GM23338 (cell line): ENCODE results near the gene LRRC30. TPM values are rescaled to one million over a fixed set of nuclear protein-coding genes. Genes with fewer than 3 reads are reported as not detected.

Experiments
- ATAC-seq: fragments of 200-7000 bp; cut with Tn5 transposase; 3 replicates; pipeline ENCODE4 v1.9.1; 2020
- DNase-seq: peaks from one replicate; pipeline ENCODE4 v3.0.0-alpha.2; 2015; ENCODE audit warnings: low spot score
- H2AFZ ChIP-seq: fragments of 200-600 bp; sonication (generic); 2 replicates; pipeline ENCODE4 v1.8.0; 2016; ENCODE audit warnings: antibody characterized with exemption, mild to moderate bottlenecking, moderate library complexity
- H3F3A ChIP-seq: fragments of 200-600 bp; sonication (generic); replicated peaks from 2 replicates; pipeline ENCODE4 v1.8.0; 2017; ENCODE audit warnings: antibody characterized with exemption, mixed run types, low read depth
- H3K27ac ChIP-seq: fragments of 200-600 bp; sonication (generic); 2 replicates; pipeline ENCODE4 v1.6.1; 2016; ENCODE audit warnings: low read depth
- H3K27me3 ChIP-seq: fragments of 200-600 bp; sonication (generic); 2 replicates; pipeline ENCODE4 v1.8.0; 2016; ENCODE audit warnings: mild to moderate bottlenecking, mixed run types, moderate library complexity; ENCODE audit not compliant: insufficient read depth
- H3K36me3 ChIP-seq: fragments of 200-600 bp; sonication (generic); 2 replicates; pipeline ENCODE4 v1.8.0; 2016; ENCODE audit warnings: mild to moderate bottlenecking; ENCODE audit not compliant: insufficient read depth
- H3K4me1 ChIP-seq: fragments of 200-600 bp; sonication (generic); 2 replicates; pipeline ENCODE4 v1.8.0; 2016; ENCODE audit warnings: mild to moderate bottlenecking, moderate library complexity; ENCODE audit not compliant: insufficient read depth
- H3K4me2 ChIP-seq: fragments of 200-600 bp; sonication (generic); 2 replicates; pipeline ENCODE4 v1.7.1; 2017; ENCODE audit warnings: mixed run types
- H3K4me3 ChIP-seq: fragments of 200-600 bp; sonication (generic); 2 replicates; pipeline ENCODE4 v1.6.1; 2016; ENCODE audit warnings: mixed run types
- H3K79me2 ChIP-seq: fragments of 200-600 bp; sonication (generic); replicated peaks from 2 replicates; pipeline ENCODE4 v1.8.0; 2017; ENCODE audit warnings: mild to moderate bottlenecking; ENCODE audit not compliant: insufficient read depth
- H3K9me2 ChIP-seq: fragments of 200-600 bp; sonication (generic); 2 replicates; pipeline ENCODE4 v1.8.0; 2017; ENCODE audit not compliant: insufficient read depth
- H4K20me1 ChIP-seq: fragments of 200-600 bp; sonication (generic); replicated peaks from 2 replicates; pipeline ENCODE4 v1.8.0; 2017; ENCODE audit warnings: mild to moderate bottlenecking; ENCODE audit not compliant: insufficient read depth
- H3K27ac Mint-ChIP-seq: 2 replicates; pipeline ENCODE4 v1.8.0; 2020; ENCODE audit warnings: inconsistent platforms, mild to moderate bottlenecking, moderate library complexity, mixed read lengths
- H3K27me3 Mint-ChIP-seq: 3 replicates; pipeline ENCODE4 v1.8.0; 2022; ENCODE audit warnings: low read depth, mild to moderate bottlenecking, moderate library complexity, mixed read lengths, inconsistent platforms; ENCODE audit not compliant: insufficient read depth, poor library complexity
- H3K36me3 Mint-ChIP-seq: 3 replicates; pipeline ENCODE4 v1.8.0; 2021; ENCODE audit warnings: low read depth, mild to moderate bottlenecking, inconsistent platforms, moderate library complexity, mixed read lengths
- H3K4me1 Mint-ChIP-seq: 3 replicates; pipeline ENCODE4 v1.8.0; 2020; ENCODE audit warnings: mild to moderate bottlenecking, inconsistent platforms, mixed read lengths
- H3K4me3 Mint-ChIP-seq: 3 replicates; pipeline ENCODE4 v1.8.0; 2021; ENCODE audit warnings: moderate library complexity, mild to moderate bottlenecking, inconsistent platforms, mixed read lengths
- H3K9me3 Mint-ChIP-seq: 3 replicates; pipeline ENCODE4 v1.8.0; 2020; ENCODE audit warnings: moderate library complexity, mild to moderate bottlenecking, inconsistent platforms, mixed read lengths
- CREB1 ChIP-seq: fragments of 250-450 bp; sonication (Bioruptor Pico); IDR thresholded peaks from 2 replicates; pipeline ENCODE4 v1.5.0; 2020; ENCODE audit warnings: low read depth, mild to moderate bottlenecking, moderate library complexity
- EZH2 ChIP-seq: fragments of 200-600 bp; sonication (generic); IDR thresholded peaks from one replicate; pipeline ENCODE4 v1.8.0; 2017; ENCODE audit warnings: antibody characterized with exemption, mild to moderate bottlenecking, low read depth; ENCODE audit not compliant: unreplicated experiment
- EZH2phosphoT487 ChIP-seq: fragments of 200-600 bp; sonication (generic); IDR thresholded peaks from one replicate; pipeline ENCODE4 v1.8.1; 2018; ENCODE audit warnings: antibody characterized with exemption; ENCODE audit not compliant: unreplicated experiment
- JUNB ChIP-seq: IDR thresholded peaks from one replicate; pipeline ENCODE4 v1.6.1; 2016; ENCODE audit warnings: antibody characterized with exemption; ENCODE audit not compliant: unreplicated experiment
- NANOG ChIP-seq: IDR thresholded peaks from 2 replicates; pipeline ENCODE4 v1.6.1; 2016; ENCODE audit warnings: antibody characterized with exemption, borderline replicate concordance
- POLR2AphosphoS5 ChIP-seq: IDR thresholded peaks from 2 replicates; pipeline ENCODE4 v1.6.1; 2016; ENCODE audit warnings: antibody characterized with exemption, low read depth
- REST ChIP-seq: IDR thresholded peaks from one replicate; pipeline ENCODE4 v1.6.1; 2018; ENCODE audit warnings: antibody characterized with exemption; ENCODE audit not compliant: unreplicated experiment
- STAT1 ChIP-seq: IDR thresholded peaks from one replicate; pipeline ENCODE4 v1.6.1; 2016; ENCODE audit warnings: antibody characterized with exemption; ENCODE audit not compliant: unreplicated experiment
- ZNF114 ChIP-seq: fragments of 250-450 bp; sonication (Bioruptor Pico); IDR thresholded peaks from 2 replicates; pipeline ENCODE4 v1.5.0; 2020; ENCODE audit warnings: mild to moderate bottlenecking, moderate library complexity
- ZNF331 ChIP-seq: fragments of 250-450 bp; sonication (Bioruptor Pico); IDR thresholded peaks from 2 replicates; pipeline ENCODE4 v1.5.0; 2020; ENCODE audit warnings: low read depth, mild to moderate bottlenecking, moderate library complexity
- ZNF462 ChIP-seq: fragments of 250-450 bp; sonication (Bioruptor Pico); IDR thresholded peaks from 2 replicates; pipeline ENCODE4 v1.5.0; 2020; ENCODE audit warnings: mild to moderate bottlenecking, moderate library complexity
- polyA plus RNA-seq: library from polyadenylated mRNA; unstranded; fragments of >200 nt; fragmentation: Nextera tagmentation; extraction: Ambion mirVana; gene quantifications from 2 replicates; pipeline ENCODE4 v1.2.1, GENCODE V29; 2016
- total RNA-seq: library from RNA; depleted of rRNA; stranded (reverse); fragments of >200 nt; shearing (Covaris generic); gene quantifications from 2 replicates; pipeline ENCODE4 v1.2.3, GENCODE V29; 2014

LRRC30 gene
- total and polyA plus RNA-seq, 2 experiments from 2014 or later, result not detected

GRCh38 chr18:7185701-7186100 is 45.2 kb upstream of the LRRC30 start:
- Histone ChIP-seq H3K4me1 (no peaks in the 10 kb centered on the region), H2AFZ (no peak overlapping the region), H3K27ac (no peak overlapping the region), H4K20me1 (no peaks in the 10 kb centered on the region), H3K27me3 (no peaks in the 10 kb centered on the region), H3K4me2 (no peak overlapping the region), H3F3A (no peaks in the 10 kb centered on the region), H3K4me3 (no peak overlapping the region), H3K9me2 (no peaks in the 10 kb centered on the region; the same call in 1 of the 2 replicates), H3K36me3 (no peaks in the 10 kb centered on the region), H3K79me2 (no peaks in the 10 kb centered on the region)
- H3K9me3 Mint-ChIP-seq, result peaks cover 7% of the 10 kb centered on the region; the same call in 2 of the 3 replicates
- H3K4me3 Mint-ChIP-seq, result no peak overlapping the region
- no peaks in the 10 kb centered on the region for H3K4me1 Mint-ChIP-seq
- no peak overlapping the region for H3K27ac Mint-ChIP-seq
- H3K27me3 Mint-ChIP-seq, result peaks cover 5% of the 10 kb centered on the region
- DNase-seq (no peak), ATAC-seq (no peak)
- TF ChIP-seq JUNB (no peak), ZNF331 (CRISPR knock-in tag) (no peak), NANOG (no peak), CREB1 (no peak), POLR2AphosphoS5 (no peak)
- H3K36me3 Mint-ChIP-seq, result no peaks in the 10 kb centered on the region

GRCh38 chr18:7190547-7191156 is 40.2 kb upstream of the LRRC30 start:
- peaks cover 2% of the 10 kb centered on the region; the same call in 1 of the 3 replicates for H3K9me3 Mint-ChIP-seq
- H3K27me3 ChIP-seq, result no peaks in the 10 kb centered on the region
- H3K9me2 ChIP-seq, result no peaks in the 10 kb centered on the region
- no peaks in the 10 kb centered on the region for H3K27me3 Mint-ChIP-seq
- no peak overlapping the region for H3K4me3 Mint-ChIP-seq
- no peaks in the 10 kb centered on the region for H3K79me2 ChIP-seq
- no peak overlapping the region for H3K4me2 ChIP-seq
- DNase-seq (no peak), ATAC-seq (no peak)
- H3K4me3 ChIP-seq, result no peak overlapping the region
- no peaks in the 10 kb centered on the region for H3K36me3 Mint-ChIP-seq
- no peaks in the 10 kb centered on the region for H4K20me1 ChIP-seq
- H3K4me1 Mint-ChIP-seq, result no peaks in the 10 kb centered on the region; the same call in 2 of the 3 replicates
- H3K4me1 ChIP-seq, result no peaks in the 10 kb centered on the region
- H3K36me3 ChIP-seq, result no peaks in the 10 kb centered on the region
- no peak overlapping the region for H2AFZ ChIP-seq
- H3F3A ChIP-seq, result no peaks in the 10 kb centered on the region
- H3K27ac Mint-ChIP-seq, result no peak overlapping the region
- H3K27ac ChIP-seq, result no peak overlapping the region
- TF ChIP-seq EZH2 (no peak), REST (no peak), ZNF462 (CRISPR knock-in tag) (no peak), STAT1 (no peak), ZNF114 (CRISPR knock-in tag) (no peak), EZH2phosphoT487 (no peak), NANOG (no peak), JUNB (no peak)
